WTC11 (cell line): ENCODE data around the gene SYCP3. TPM values are rescaled to one million over a fixed set of nuclear protein-coding genes. Genes with fewer than 3 reads are reported as not detected.

Experiments
- ATAC-seq: fragments of 200-7000 bp; cut with Tn5 transposase; 2 replicates; pipeline ENCODE4 v1.10.0; 2021; ENCODE audit warnings: mild to moderate bottlenecking, moderate library complexity
- CTCF ChIA-PET: fragments of 300-600 bp; sonication (Branson Sonifier 250); formaldehyde crosslinking; loops from one replicate; lab custom pipeline; 2021; ENCODE audit warnings: antibody characterized with exemption; lab: Charles Lee
- POLR2A ChIA-PET: fragments of 350-600 bp; sonication (Branson Sonifier 250); formaldehyde crosslinking; loops from one replicate; lab custom pipeline; 2021; ENCODE audit warnings: antibody characterized with exemption; lab: Charles Lee
- DNase-seq: peaks from one replicate; pipeline ENCODE4 v3.0.0; 2021; ENCODE audit warnings: low spot score
- H3K27ac Mint-ChIP-seq: 2 replicates; pipeline ENCODE4 v1.8.0; 2021; ENCODE audit warnings: mixed read lengths
- H3K27me3 Mint-ChIP-seq: 2 replicates; pipeline ENCODE4 v1.8.0; 2021; ENCODE audit warnings: low read depth, mild to moderate bottlenecking, moderate library complexity, mixed read lengths
- H3K36me3 Mint-ChIP-seq: 2 replicates; pipeline ENCODE4 v1.8.0; 2021; ENCODE audit warnings: mixed read lengths
- H3K4me1 Mint-ChIP-seq: 2 replicates; pipeline ENCODE4 v1.8.0; 2022; ENCODE audit warnings: mixed read lengths
- H3K4me3 Mint-ChIP-seq: 2 replicates; pipeline ENCODE4 v1.8.0; 2021; ENCODE audit warnings: mild to moderate bottlenecking, moderate library complexity, mixed read lengths
- H3K9me3 Mint-ChIP-seq: 2 replicates; pipeline ENCODE4 v1.8.0; 2021; ENCODE audit warnings: mixed read lengths
- ARID4B ChIP-seq: sonication (generic); formaldehyde crosslinking; IDR thresholded peaks from 2 replicates; pipeline ENCODE4 v1.8.0; 2023; ENCODE audit warnings: missing genetic modification reagents, mild to moderate bottlenecking, borderline replicate concordance
- GRHL2 ChIP-seq: fragments of 250-450 bp; sonication (Bioruptor Pico); IDR thresholded peaks from 2 replicates; pipeline ENCODE4 v1.8.0; 2022; ENCODE audit warnings: mild to moderate bottlenecking, moderate library complexity; ENCODE audit not compliant: insufficient replicate concordance, severe bottlenecking
- HMGA2 ChIP-seq: fragments of 250-450 bp; sonication (Bioruptor Pico); IDR thresholded peaks from 2 replicates; pipeline ENCODE4 v1.4.0; 2021; ENCODE audit warnings: mild to moderate bottlenecking, moderate library complexity
- HMGXB4 ChIP-seq: sonication (generic); formaldehyde crosslinking; IDR thresholded peaks from 2 replicates; pipeline ENCODE4 v1.8.1; 2023; ENCODE audit warnings: mild to moderate bottlenecking, moderate library complexity, missing genetic modification reagents
- MYBL2 ChIP-seq: sonication (generic); formaldehyde crosslinking; IDR thresholded peaks from 2 replicates; pipeline ENCODE4 v1.8.1; 2023; ENCODE audit warnings: mild to moderate bottlenecking, moderate library complexity, missing genetic modification reagents
- NFATC4 ChIP-seq: fragments of 250-450 bp; sonication (Bioruptor Pico); IDR thresholded peaks from 2 replicates; pipeline ENCODE4 v1.9.0; 2021; ENCODE audit warnings: mild to moderate bottlenecking
- NR2C2 ChIP-seq: sonication (generic); formaldehyde crosslinking; IDR thresholded peaks from 2 replicates; pipeline ENCODE4 v1.8.0; 2022; ENCODE audit warnings: mild to moderate bottlenecking, missing genetic modification reagents
- PRRX2 ChIP-seq: fragments of 250-450 bp; sonication (Bioruptor Pico); IDR thresholded peaks from 2 replicates; pipeline ENCODE4 v1.8.0; 2021; ENCODE audit warnings: mild to moderate bottlenecking
- SOX15 ChIP-seq: fragments of 250-450 bp; sonication (Bioruptor Pico); IDR thresholded peaks from 2 replicates; pipeline ENCODE4 v1.9.0; 2021; ENCODE audit warnings: mild to moderate bottlenecking
- TCF7 ChIP-seq: sonication (generic); formaldehyde crosslinking; IDR thresholded peaks from 2 replicates; pipeline ENCODE4 v1.8.0; 2022; ENCODE audit warnings: mild to moderate bottlenecking, low read depth, missing genetic modification reagents, moderate library complexity
- TEAD4 ChIP-seq: sonication (generic); formaldehyde crosslinking; IDR thresholded peaks from 2 replicates; pipeline ENCODE4 v1.8.0; 2022; ENCODE audit warnings: mild to moderate bottlenecking, missing genetic modification reagents
- ZBTB21 ChIP-seq: sonication (generic); formaldehyde crosslinking; IDR thresholded peaks from 2 replicates; pipeline ENCODE4 v1.8.1; 2023; ENCODE audit warnings: mild to moderate bottlenecking, missing genetic modification reagents, borderline replicate concordance
- ZNF232 ChIP-seq: sonication (generic); formaldehyde crosslinking; IDR thresholded peaks from 2 replicates; pipeline ENCODE4 v1.8.0; 2022; ENCODE audit warnings: mild to moderate bottlenecking, missing genetic modification reagents
- total RNA-seq: library from RNA; stranded (reverse); gene quantifications from 3 replicates; pipeline ENCODE4 v1.2.3, GENCODE V29; 2021
- TF ChIP-seq, protein P1 (sequence below): fragments of 250-450 bp; sonication (Bioruptor Pico); conservative IDR thresholded peaks from 2 replicates; pipeline ENCODE4 v1.9.0; 2021; ENCODE audit warnings: mild to moderate bottlenecking
- TF ChIP-seq, protein P2 (sequence below): sonication (generic); formaldehyde crosslinking; IDR thresholded peaks from 2 replicates; pipeline ENCODE4 v1.8.1; 2023; ENCODE audit warnings: mild to moderate bottlenecking, missing genetic modification reagents
- TF ChIP-seq, protein P3 (sequence below): fragments of 250-450 bp; sonication (Bioruptor Pico); IDR thresholded peaks from 2 replicates; pipeline ENCODE4 v1.9.0; 2021; ENCODE audit warnings: mild to moderate bottlenecking, borderline replicate concordance
- TF ChIP-seq, protein P4 (sequence below): fragments of 250-450 bp; sonication (Bioruptor Pico); IDR thresholded peaks from 2 replicates; pipeline ENCODE4 v2.1.2; 2022; ENCODE audit warnings: mild to moderate bottlenecking, moderate library complexity

Gene SYCP3
- total RNA-seq, 1 experiment from 2014 or later = 0.15 TPM

- 0 out of 2 replicates have a peak, but pooled peaks cover 3% of the 10 kb centered on the region for H3K36me3 Mint-ChIP-seq
- DNase-seq = no peak
- no peak overlapping the region for H3K27ac Mint-ChIP-seq
- H3K4me1 Mint-ChIP-seq = no peaks in the 10 kb centered on the region
- TF ChIP-seq GRHL2 (no peak), ZNF232 (CRISPR knock-in tag) (no peak), MYBL2 (CRISPR knock-in tag) (no peak), NFATC4 (CRISPR knock-in tag) (no peak), HMGXB4 (no peak)
- TF ChIP-seq, protein P1, sequence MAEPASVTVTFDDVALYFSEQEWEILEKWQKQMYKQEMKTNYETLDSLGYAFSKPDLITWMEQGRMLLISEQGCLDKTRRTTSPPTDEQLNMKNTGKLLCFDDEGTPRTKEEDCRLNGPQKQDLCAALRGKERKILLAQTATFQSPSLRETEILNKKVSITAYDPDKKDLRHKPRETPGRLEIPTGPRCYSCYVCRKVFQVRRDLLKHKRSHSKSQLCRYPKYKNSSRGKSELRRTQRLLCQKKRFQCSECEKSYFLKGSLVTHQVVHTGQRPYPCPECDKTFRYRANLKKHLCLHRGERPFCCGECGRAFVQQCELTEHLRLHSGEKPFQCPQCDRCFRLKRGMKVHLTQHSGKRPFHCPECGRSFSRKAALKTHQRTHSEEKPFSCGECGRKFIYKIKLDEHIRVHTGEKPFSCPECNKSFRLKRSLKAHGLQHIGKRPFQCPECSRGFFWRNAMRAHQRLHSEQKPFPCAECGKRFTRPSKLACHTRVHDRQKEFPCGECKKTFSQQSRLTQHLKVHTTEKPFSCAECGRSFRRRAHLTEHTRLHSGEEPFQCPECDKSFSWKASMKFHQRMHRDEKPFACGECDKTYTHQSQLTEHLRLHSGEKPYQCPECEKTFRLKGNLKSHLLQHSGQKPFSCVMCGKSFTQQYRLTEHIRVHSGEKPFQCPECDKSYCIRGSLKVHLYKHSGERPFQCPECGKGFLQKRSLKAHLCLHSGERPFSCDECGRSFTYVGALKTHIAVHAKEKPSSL = no peak
- TF ChIP-seq, all 79 proteins: peak for 0
- POLR2A ChIA-PET = no interaction called here
- H3K9me3 Mint-ChIP-seq = no peaks in the 10 kb centered on the region
- CTCF ChIA-PET = no interaction called here
- H3K4me3 Mint-ChIP-seq = no peak overlapping the region
- ATAC-seq = no peak
- H3K27me3 Mint-ChIP-seq = no peaks in the 10 kb centered on the region
Observed at GRCh38 chr12:101740566-101740965, 1.3 kb upstream of the SYCP3 start.

DNA sequence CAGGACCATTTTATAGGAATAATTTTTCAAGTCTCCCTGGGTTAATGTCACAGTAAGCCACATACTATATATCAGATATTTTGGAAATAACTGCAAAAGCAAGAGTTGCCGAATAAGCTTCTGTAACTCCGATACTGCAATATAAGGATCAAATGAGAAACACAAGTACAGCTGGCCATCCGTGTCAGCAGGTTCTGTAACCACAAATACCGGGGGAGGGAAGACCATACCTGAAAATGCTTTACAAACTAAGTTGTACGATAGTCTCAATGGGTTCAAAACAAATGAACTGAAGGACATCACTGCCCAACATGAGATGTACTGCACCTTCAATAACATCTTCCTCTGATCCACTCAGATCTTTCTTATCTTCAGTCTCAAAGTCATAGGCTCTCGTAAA lies 1.8 kb downstream of the SYCP3 start:
- no peaks in the 10 kb centered on the region for H3K4me1 Mint-ChIP-seq
- no peak overlapping the region for H3K4me3 Mint-ChIP-seq
- ATAC-seq (no peak), DNase-seq (no peak)
- H3K27me3 Mint-ChIP-seq = no peaks in the 10 kb centered on the region
- no peak overlapping the region for H3K27ac Mint-ChIP-seq
- H3K9me3 Mint-ChIP-seq = no peaks in the 10 kb centered on the region
- CTCF ChIA-PET = no interaction called here
- POLR2A ChIA-PET = interaction anchor here (0.7 kb wide), 1 partner anchor 10 kb away, joined by 3 read pairs; no protein-coding TSS in a partner anchor
- H3K36me3 Mint-ChIP-seq = no peaks in the 10 kb centered on the region
- no peak for TF ChIP-seq PRRX2 (CRISPR knock-in tag)
- TF ChIP-seq NR2C2 (CRISPR knock-in tag) = no peak
- no peak for TF ChIP-seq HMGA2 (CRISPR knock-in tag)
- no peak for TF ChIP-seq TCF7
- TF ChIP-seq, protein P2, sequence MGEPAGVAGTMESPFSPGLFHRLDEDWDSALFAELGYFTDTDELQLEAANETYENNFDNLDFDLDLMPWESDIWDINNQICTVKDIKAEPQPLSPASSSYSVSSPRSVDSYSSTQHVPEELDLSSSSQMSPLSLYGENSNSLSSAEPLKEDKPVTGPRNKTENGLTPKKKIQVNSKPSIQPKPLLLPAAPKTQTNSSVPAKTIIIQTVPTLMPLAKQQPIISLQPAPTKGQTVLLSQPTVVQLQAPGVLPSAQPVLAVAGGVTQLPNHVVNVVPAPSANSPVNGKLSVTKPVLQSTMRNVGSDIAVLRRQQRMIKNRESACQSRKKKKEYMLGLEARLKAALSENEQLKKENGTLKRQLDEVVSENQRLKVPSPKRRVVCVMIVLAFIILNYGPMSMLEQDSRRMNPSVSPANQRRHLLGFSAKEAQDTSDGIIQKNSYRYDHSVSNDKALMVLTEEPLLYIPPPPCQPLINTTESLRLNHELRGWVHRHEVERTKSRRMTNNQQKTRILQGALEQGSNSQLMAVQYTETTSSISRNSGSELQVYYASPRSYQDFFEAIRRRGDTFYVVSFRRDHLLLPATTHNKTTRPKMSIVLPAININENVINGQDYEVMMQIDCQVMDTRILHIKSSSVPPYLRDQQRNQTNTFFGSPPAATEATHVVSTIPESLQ (CRISPR knock-in tag) = no peak
- TF ChIP-seq TEAD4 (CRISPR knock-in tag) = no peak
- TF ChIP-seq ZBTB21 (CRISPR knock-in tag) = no peak
- TF ChIP-seq, protein P3, sequence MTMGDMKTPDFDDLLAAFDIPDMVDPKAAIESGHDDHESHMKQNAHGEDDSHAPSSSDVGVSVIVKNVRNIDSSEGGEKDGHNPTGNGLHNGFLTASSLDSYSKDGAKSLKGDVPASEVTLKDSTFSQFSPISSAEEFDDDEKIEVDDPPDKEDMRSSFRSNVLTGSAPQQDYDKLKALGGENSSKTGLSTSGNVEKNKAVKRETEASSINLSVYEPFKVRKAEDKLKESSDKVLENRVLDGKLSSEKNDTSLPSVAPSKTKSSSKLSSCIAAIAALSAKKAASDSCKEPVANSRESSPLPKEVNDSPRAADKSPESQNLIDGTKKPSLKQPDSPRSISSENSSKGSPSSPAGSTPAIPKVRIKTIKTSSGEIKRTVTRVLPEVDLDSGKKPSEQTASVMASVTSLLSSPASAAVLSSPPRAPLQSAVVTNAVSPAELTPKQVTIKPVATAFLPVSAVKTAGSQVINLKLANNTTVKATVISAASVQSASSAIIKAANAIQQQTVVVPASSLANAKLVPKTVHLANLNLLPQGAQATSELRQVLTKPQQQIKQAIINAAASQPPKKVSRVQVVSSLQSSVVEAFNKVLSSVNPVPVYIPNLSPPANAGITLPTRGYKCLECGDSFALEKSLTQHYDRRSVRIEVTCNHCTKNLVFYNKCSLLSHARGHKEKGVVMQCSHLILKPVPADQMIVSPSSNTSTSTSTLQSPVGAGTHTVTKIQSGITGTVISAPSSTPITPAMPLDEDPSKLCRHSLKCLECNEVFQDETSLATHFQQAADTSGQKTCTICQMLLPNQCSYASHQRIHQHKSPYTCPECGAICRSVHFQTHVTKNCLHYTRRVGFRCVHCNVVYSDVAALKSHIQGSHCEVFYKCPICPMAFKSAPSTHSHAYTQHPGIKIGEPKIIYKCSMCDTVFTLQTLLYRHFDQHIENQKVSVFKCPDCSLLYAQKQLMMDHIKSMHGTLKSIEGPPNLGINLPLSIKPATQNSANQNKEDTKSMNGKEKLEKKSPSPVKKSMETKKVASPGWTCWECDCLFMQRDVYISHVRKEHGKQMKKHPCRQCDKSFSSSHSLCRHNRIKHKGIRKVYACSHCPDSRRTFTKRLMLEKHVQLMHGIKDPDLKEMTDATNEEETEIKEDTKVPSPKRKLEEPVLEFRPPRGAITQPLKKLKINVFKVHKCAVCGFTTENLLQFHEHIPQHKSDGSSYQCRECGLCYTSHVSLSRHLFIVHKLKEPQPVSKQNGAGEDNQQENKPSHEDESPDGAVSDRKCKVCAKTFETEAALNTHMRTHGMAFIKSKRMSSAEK (CRISPR knock-in tag) = no peak
- TF ChIP-seq ARID4B (CRISPR knock-in tag) = no peak
- TF ChIP-seq, protein P4, sequence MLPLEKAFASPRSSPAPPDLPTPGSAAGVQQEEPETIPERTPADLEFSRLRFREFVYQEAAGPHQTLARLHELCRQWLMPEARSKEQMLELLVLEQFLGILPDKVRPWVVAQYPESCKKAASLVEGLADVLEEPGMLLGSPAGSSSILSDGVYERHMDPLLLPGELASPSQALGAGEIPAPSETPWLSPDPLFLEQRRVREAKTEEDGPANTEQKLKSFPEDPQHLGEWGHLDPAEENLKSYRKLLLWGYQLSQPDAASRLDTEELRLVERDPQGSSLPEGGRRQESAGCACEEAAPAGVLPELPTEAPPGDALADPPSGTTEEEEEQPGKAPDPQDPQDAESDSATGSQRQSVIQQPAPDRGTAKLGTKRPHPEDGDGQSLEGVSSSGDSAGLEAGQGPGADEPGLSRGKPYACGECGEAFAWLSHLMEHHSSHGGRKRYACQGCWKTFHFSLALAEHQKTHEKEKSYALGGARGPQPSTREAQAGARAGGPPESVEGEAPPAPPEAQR (CRISPR knock-in tag) = no peak
- TF ChIP-seq SOX15 (CRISPR knock-in tag) = no peak
